Measurements from ENCODE around the gene KMT2C.

DNA sequence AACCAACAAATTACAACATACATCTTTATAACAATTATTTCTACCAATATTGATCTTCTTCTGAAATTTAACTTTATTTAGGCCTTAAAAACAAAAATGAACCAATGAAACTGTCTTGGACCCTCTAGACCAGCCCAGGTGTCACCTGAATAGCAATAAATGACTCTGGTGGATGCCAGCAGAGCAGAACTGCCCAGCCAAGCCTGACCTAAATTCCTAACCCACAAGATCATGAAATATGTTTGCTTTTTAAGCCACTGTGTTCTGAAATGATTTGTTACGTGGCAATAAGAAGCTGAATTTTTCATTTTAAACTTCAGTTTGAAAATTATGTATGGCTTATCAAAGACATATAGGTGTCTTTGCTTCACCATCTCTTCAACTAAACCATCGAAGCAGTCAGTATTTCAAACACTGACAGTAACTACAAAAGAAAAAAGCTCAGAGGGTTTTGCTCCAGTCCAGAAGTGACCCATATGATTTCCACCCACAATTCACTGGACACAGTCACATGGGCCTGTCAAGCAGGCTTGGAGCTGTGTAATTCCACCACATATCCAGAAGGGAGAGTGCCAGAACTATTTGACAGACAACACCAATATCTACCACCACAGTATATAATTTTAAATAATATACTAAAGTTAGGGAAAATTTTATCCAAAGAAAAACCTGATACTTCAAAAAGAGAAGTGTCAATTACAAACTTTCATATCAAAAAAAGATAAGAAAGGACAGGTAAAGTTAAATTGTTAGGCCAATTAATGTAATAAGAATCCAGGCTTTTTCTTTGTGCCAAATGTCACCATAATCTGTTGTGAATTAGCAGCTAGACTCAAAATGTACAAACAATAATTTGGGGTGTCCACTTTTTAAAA, 94.5 kb downstream of the KMT2C start:
- TF ChIP-seq SOX15 (CRISPR knock-in tag; IDR thresholded peaks at IDR 0.05) (no peak), SMAD4 (CRISPR knock-in tag; IDR thresholded peaks at IDR 0.05) (no peak)
- TF ChIP-seq, protein P1, sequence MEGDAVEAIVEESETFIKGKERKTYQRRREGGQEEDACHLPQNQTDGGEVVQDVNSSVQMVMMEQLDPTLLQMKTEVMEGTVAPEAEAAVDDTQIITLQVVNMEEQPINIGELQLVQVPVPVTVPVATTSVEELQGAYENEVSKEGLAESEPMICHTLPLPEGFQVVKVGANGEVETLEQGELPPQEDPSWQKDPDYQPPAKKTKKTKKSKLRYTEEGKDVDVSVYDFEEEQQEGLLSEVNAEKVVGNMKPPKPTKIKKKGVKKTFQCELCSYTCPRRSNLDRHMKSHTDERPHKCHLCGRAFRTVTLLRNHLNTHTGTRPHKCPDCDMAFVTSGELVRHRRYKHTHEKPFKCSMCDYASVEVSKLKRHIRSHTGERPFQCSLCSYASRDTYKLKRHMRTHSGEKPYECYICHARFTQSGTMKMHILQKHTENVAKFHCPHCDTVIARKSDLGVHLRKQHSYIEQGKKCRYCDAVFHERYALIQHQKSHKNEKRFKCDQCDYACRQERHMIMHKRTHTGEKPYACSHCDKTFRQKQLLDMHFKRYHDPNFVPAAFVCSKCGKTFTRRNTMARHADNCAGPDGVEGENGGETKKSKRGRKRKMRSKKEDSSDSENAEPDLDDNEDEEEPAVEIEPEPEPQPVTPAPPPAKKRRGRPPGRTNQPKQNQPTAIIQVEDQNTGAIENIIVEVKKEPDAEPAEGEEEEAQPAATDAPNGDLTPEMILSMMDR (IDR thresholded peaks at IDR 0.05), result no peak
